Measurements from ENCODE around the gene P2RY6. TPM values are rescaled to one million over a fixed set of nuclear protein-coding genes. Genes with fewer than 3 reads are reported as not detected.

P2RY6 gene
- total RNA-seq, 2 donors from 2014 or later = 0.31 to 0.37 TPM

DNA sequence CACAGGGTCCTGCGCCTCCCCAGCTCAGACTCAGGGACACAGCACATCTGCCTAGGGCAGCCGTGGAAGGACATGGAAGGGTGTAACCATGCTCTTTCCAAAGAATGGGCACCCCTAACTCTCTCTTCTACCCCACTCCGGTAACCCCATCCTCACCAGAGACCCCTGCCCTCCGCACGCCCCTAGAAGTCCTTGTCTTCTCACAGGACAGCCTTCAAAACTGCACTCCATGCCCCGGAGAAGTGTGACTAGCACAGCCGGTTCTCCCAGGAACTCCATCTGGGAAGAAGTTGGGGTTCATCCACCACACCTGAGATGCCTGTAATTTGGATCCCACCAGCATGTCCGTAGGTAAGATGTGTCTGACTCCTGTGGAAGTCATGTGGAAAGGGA is 29.0 kb upstream of the P2RY6 start:
- Mint-ChIP-seq H3K9me3 (no peaks in the 10 kb centered on the region), H3K36me3 (ENCODE audit: low read depth) (no peaks in the 10 kb centered on the region), H3K4me1 (peaks cover 11% of the 10 kb centered on the region), H3K4me3 (no peak overlapping the region), H3K27me3 (ENCODE audit: insufficient read depth) (peaks cover 3% of the 10 kb centered on the region), H3K27ac (no peak overlapping the region)
- no peaks in the 10 kb centered on the region for H3K36me3 ChIP-seq (ENCODE audit: control insufficient read depth, insufficient read depth, low read length)
- peak; percentile 44 for DNase-seq
- H3K9ac ChIP-seq (ENCODE audit: extremely low read depth, low read length, poor library complexity, severe bottlenecking) = no peak overlapping the region
- WGBS, 2 experiments (ENCODE audit: insufficient coverage in 1 of 2, insufficient read length in 1 of 2) = 89 to 97% methylated on average over 4 to 8 of the region's 8 CpGs
- no peak overlapping the region for H3K4me3 ChIP-seq (ENCODE audit: low read length)
- no peaks in the 10 kb centered on the region for H3K4me1 ChIP-seq (ENCODE audit: control insufficient read depth, insufficient read depth, low read length)
- no peaks in the 10 kb centered on the region for H3K9me3 ChIP-seq (ENCODE audit: control insufficient read depth, low read length)
- H3K27ac ChIP-seq (ENCODE audit: low read depth, low read length) = no peak overlapping the region
- TF ChIP-seq, protein P1, sequence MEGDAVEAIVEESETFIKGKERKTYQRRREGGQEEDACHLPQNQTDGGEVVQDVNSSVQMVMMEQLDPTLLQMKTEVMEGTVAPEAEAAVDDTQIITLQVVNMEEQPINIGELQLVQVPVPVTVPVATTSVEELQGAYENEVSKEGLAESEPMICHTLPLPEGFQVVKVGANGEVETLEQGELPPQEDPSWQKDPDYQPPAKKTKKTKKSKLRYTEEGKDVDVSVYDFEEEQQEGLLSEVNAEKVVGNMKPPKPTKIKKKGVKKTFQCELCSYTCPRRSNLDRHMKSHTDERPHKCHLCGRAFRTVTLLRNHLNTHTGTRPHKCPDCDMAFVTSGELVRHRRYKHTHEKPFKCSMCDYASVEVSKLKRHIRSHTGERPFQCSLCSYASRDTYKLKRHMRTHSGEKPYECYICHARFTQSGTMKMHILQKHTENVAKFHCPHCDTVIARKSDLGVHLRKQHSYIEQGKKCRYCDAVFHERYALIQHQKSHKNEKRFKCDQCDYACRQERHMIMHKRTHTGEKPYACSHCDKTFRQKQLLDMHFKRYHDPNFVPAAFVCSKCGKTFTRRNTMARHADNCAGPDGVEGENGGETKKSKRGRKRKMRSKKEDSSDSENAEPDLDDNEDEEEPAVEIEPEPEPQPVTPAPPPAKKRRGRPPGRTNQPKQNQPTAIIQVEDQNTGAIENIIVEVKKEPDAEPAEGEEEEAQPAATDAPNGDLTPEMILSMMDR (conservative IDR thresholded peaks at IDR 0.05) = no peak
- H3K27me3 ChIP-seq (ENCODE audit: control insufficient read depth, insufficient read depth, low read length, poor library complexity, severe bottlenecking) = no peaks in the 10 kb centered on the region

DNA sequence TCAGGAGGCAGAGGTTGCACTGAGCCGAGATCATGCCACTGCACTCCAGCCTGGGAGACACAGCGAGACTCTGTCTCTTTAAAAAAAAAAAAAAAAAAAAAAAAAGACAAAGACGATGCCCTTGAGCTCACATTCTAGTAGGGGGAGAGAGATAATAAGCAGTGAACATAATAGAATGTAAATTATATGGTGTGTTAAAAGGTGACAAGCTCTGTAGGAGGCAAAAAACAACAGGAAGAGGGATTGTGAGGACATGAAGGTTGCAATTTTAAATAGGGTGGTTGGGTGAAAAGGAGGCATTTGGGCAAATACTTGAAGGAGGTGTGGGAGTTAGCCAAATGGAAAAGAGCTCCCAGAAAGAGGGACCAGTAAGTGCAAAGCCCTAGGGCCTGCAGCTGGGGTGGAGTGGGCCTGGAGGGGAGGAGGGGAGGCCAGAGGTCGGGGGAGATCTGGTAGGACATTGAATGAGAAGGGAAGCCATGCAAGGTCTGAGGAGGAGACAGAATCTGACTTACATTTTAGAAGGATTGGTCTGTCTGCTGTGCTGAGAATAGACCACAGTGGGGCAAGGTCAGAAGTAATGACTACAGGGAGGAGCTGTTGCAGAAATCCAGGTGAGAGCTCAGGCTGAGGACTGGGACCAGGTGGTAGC is 27.4 kb upstream of the P2RY6 start:
- H3K27ac Mint-ChIP-seq = no peak overlapping the region

DNA sequence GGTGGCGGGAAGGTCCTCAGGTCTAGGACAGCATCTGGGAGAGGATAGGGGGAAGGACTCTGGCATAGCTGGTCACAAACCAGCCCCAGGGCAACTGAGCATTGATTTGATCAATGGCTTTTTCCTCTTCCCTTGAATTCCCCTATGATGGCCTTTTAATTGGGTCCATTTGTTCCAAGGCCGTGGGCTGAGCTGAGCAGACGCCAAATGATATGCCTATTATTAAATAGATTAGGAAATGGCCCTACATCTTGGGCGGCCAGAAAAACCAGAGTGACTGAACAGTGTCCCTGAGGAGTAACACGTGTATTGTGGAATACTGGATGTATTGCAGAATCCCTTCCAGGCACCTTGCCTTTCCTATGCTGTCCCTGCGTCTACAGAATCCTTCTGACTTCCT is 26.7 kb upstream of the P2RY6 start:
- no peaks in the 10 kb centered on the region for H3K27me3 ChIP-seq (ENCODE audit: control insufficient read depth, insufficient read depth, low read length, poor library complexity, severe bottlenecking)
- 91% methylated on average over 5 to 6 of the region's 6 CpGs for WGBS, 2 experiments (ENCODE audit: insufficient coverage in 1 of 2, insufficient read length in 1 of 2)
- no peak overlapping the region for H3K27ac Mint-ChIP-seq

More for the DNA sequence above, 27.4 kb upstream of the P2RY6 start:
- H3K27me3 ChIP-seq (ENCODE audit: control insufficient read depth, insufficient read depth, low read length, poor library complexity, severe bottlenecking) = no peaks in the 10 kb centered on the region
- H3K4me1 ChIP-seq (ENCODE audit: control insufficient read depth, insufficient read depth, low read length) = no peaks in the 10 kb centered on the region
- H3K4me3 ChIP-seq (ENCODE audit: low read length) = no peak overlapping the region
- no peaks in the 10 kb centered on the region for H3K36me3 Mint-ChIP-seq (ENCODE audit: low read depth)
- H3K9me3 ChIP-seq (ENCODE audit: control insufficient read depth, low read length) = no peaks in the 10 kb centered on the region
- no peaks in the 10 kb centered on the region for H3K9me3 Mint-ChIP-seq
- no peak overlapping the region for H3K27ac ChIP-seq (ENCODE audit: low read depth, low read length)
- H3K9ac ChIP-seq (ENCODE audit: extremely low read depth, low read length, poor library complexity, severe bottlenecking) = no peak overlapping the region
- H3K27me3 Mint-ChIP-seq (ENCODE audit: insufficient read depth) = peaks cover 3% of the 10 kb centered on the region
- no peaks in the 10 kb centered on the region for H3K36me3 ChIP-seq (ENCODE audit: control insufficient read depth, insufficient read depth, low read length)
- peaks cover 11% of the 10 kb centered on the region for H3K4me1 Mint-ChIP-seq
- TF ChIP-seq, protein P1 (conservative IDR thresholded peaks at IDR 0.05) = no peak
- DNase-seq = peak; percentile 47
- WGBS, 2 experiments (ENCODE audit: insufficient coverage in 1 of 2, insufficient read length in 1 of 2) = 77 to 82% methylated on average over 4 of the region's 4 CpGs
- H3K4me3 Mint-ChIP-seq = no peak overlapping the region

More for the DNA sequence above, 26.7 kb upstream of the P2RY6 start:
- TF ChIP-seq, protein P1 (conservative IDR thresholded peaks at IDR 0.05) = no peak
- Mint-ChIP-seq H3K4me1 (peaks cover 11% of the 10 kb centered on the region), H3K9me3 (no peaks in the 10 kb centered on the region), H3K27me3 (ENCODE audit: insufficient read depth) (peaks cover 3% of the 10 kb centered on the region), H3K4me3 (no peak overlapping the region), H3K36me3 (ENCODE audit: low read depth) (no peaks in the 10 kb centered on the region)
- Histone ChIP-seq H3K9ac (ENCODE audit: extremely low read depth, low read length, poor library complexity, severe bottlenecking) (no peak overlapping the region), H3K27ac (ENCODE audit: low read depth, low read length) (no peak overlapping the region), H3K4me3 (ENCODE audit: low read length) (no peak overlapping the region), H3K36me3 (ENCODE audit: control insufficient read depth, insufficient read depth, low read length) (no peaks in the 10 kb centered on the region), H3K9me3 (ENCODE audit: control insufficient read depth, low read length) (no peaks in the 10 kb centered on the region), H3K4me1 (ENCODE audit: control insufficient read depth, insufficient read depth, low read length) (no peaks in the 10 kb centered on the region)
- peak; percentile 33 for DNase-seq
